ENCODE measurements around the gene SPATA24. TPM values are rescaled to one million over a fixed set of nuclear protein-coding genes. Genes with fewer than 3 reads are reported as not detected.
A peak's percentile ranks its signal among the peaks of the same experiment; 100 is the strongest.

SPATA24 gene
- total and polyA plus RNA-seq, 2 of the 13 experiments (the other 11 are each of a cell fraction or from before 2014, with no cell fraction given), result 6.0 to 11.1 TPM

- in situ Hi-C loops (cut with HindIII; ENCODE audit: extremely low pct_ligation_motif_present, low pct_unique_long_range_greater_than_20kb), result no loop called here
- Histone ChIP-seq H3K9ac (ENCODE audit: insufficient read depth, low read depth, low read length) (peak overlapping the region; percentile 49), H3K27me3 (ENCODE audit: control insufficient read depth in 1 of 2, insufficient read depth in 2 of 2, low read length in 2 of 2) (0 out of 5 replicates have a peak, but pooled peaks cover 0 to 5% of the 10 kb centered on the region in 2 experiments), H3K9me3 (ENCODE audit: low read length) (no peaks in the 10 kb centered on the region), H4K20me1 (ENCODE audit: insufficient read depth, low read length) (no peaks in the 10 kb centered on the region), H3K27ac (ENCODE audit: extremely low read length, insufficient read depth, low read length) (peak overlapping the region; percentile 6), H3K4me1 (ENCODE audit: insufficient read depth, low read length) (peaks cover 15% of the 10 kb centered on the region), H3K36me3 (replicated peaks in 1 of 2; ENCODE audit: control insufficient read depth in 1 of 2, insufficient read depth in 2 of 2, low read length in 2 of 2) (no peaks in the 10 kb centered on the region), H3K4me2 (ENCODE audit: low read depth, low read length) (peak overlapping the region; percentile 94), H3K4me3 (replicated peaks in 1 of 3; ENCODE audit: insufficient read depth in 1 of 3, low read depth in 2 of 3, low read length in 3 of 3) (peak overlapping the region; percentile 89 to 98 (median 89)), H3K79me2 (ENCODE audit: insufficient read depth, low read length) (no peaks in the 10 kb centered on the region), H2AFZ (ENCODE audit: low read length) (peak overlapping the region; percentile 54)
- FAIRE-seq (no peak), DNase-seq (ENCODE audit: low spot score) (no peak), ATAC-seq (no peak)
- ChIA-PET POLR2A (interaction anchor here (0.8 to 2.4 kb wide), 19 partner anchors 8 to 145 kb away, joined by 3 to 52 read pairs (median 4); partner anchors contain the start of genes MATR3, SPATA24, STING1 and UBE2D2), CTCF (ENCODE audit: low intra/inter-chr PET ratio, low total read pairs) (no interaction called here)
- 19% methylated on average over 7 of the region's 8 CpGs for WGBS (ENCODE audit: low lambda C conversion rate)
- no TSS peak for BruUV-seq (replicated peaks)
- TF ChIP-seq RAD51 (IDR thresholded peaks at IDR 0.05; ENCODE audit: borderline replicate concordance) (no peak), ZBTB34 (CRISPR knock-in tag; IDR thresholded peaks at IDR 0.05) (peak; percentile 10; the same call in 1 of the 2 replicates), ZNF451 (CRISPR knock-in tag; IDR thresholded peaks at IDR 0.05) (0 out of 2 replicates have a peak, but pooled peaks have one; percentile 56), ZNF318 (CRISPR knock-in tag; IDR thresholded peaks at IDR 0.05) (0 out of 2 replicates have a peak, but pooled peaks have one; percentile 52), ESRRA (CRISPR knock-in tag; IDR thresholded peaks at IDR 0.05; ENCODE audit: low read depth) (0 out of 2 replicates have a peak, but pooled peaks have one; percentile 5), GZF1 (CRISPR knock-in tag; IDR thresholded peaks at IDR 0.05) (0 out of 2 replicates have a peak, but pooled peaks have one; percentile 3), ONECUT2 (CRISPR knock-in tag; IDR thresholded peaks at IDR 0.05) (peak; percentile 70; the same call in 1 of the 2 replicates), BCL6 (CRISPR knock-in tag; IDR thresholded peaks at IDR 0.05) (0 out of 2 replicates have a peak, but pooled peaks have one; percentile 3), SIN3B (IDR thresholded peaks at IDR 0.05; ENCODE audit: low read length) (no peak)
- intact Hi-C loops (cut with micrococcal nuclease; ENCODE audit: unreplicated experiment), result loop anchor here (5.0 to 10.0 kb wide), 2 partner anchors 64 to 306 kb away; no protein-coding TSS in a partner anchor
These were observed 34.8 kb upstream of the SPATA24 start for GRCh38 chr5:139438707-139439012.

Data from HepG2 (cell line).